B cell (primary cell): Measurements from ENCODE around the gene CIITA.

Experiments
- CTCF ChIP-seq: fragments of 200-600 bp; IDR thresholded peaks from one replicate; pipeline ENCODE4 v1.8.0; 2022; ENCODE audit warnings: antibody characterized with exemption, mild to moderate bottlenecking
- EZH2 ChIP-seq: IDR thresholded peaks from 2 replicates; pipeline ENCODE4 v1.6.1; 2012; ENCODE audit warnings: borderline replicate concordance, low read depth, mild to moderate bottlenecking, moderate library complexity, low read length; ENCODE audit not compliant: insufficient read depth, poor library complexity, severe bottlenecking

- TF ChIP-seq CTCF: no peak
- no peak for TF ChIP-seq EZH2
These were observed 687 bp upstream of the CIITA start for GRCh38 chr16:10876315-10876714.
